ENCODE results near the gene PRRT1.

- TF ChIP-seq POLR2A (IDR thresholded peaks at IDR 0.05) = no peak
- TF ChIP-seq CTCF (IDR thresholded peaks at IDR 0.05) = no peak
- TF ChIP-seq POLR2AphosphoS5 (IDR thresholded peaks at IDR 0.05) = no peak
These were observed 4.2 kb downstream of the PRRT1 start for GRCh38 chr6:32147401-32148132.

Measured in upper lobe of left lung (tissue), 4 donors.